ENCODE data around the gene RIN1.
"Not testable (repeated sequence)": the region's sequence is repeated elsewhere in the genome, so short reads cannot be mapped to it uniquely, and the experiment has no call there.

RIN1 gene

GRCh38 chr11:66334605-66335442 lies 1.4 kb downstream of the RIN1 start:
- DNase-seq = no peak

GRCh38 chr11:66333896-66334604 lies 2.2 kb downstream of the RIN1 start:
- DNase-seq = no peak

GRCh38 chr11:66333220-66333877 lies 2.9 kb downstream of the RIN1 start:
- DNase-seq = no peak

GRCh38 chr11:66332371-66333219 lies 3.6 kb downstream of the RIN1 start:
- DNase-seq = no peak

- no peak for DNase-seq
These were observed 4.5 kb downstream of the RIN1 start for GRCh38 chr11:66331542-66332370.

- DNase-seq = no peak
These were observed 5.3 kb downstream of the RIN1 start for GRCh38 chr11:66330931-66331330.

GRCh38 chr11:66329165-66329673 lies 7.0 kb downstream of the RIN1 start:
- DNase-seq = no peak

- peak; percentile 83 for DNase-seq
These were observed 7.7 kb downstream of the RIN1 start for GRCh38 chr11:66328302-66329144.

- DNase-seq = no peak
These were observed 8.3 kb downstream of the RIN1 start for GRCh38 chr11:66328031-66328301.

- no peak for DNase-seq
These were observed 8.8 kb downstream of the RIN1 start for GRCh38 chr11:66327171-66328030.

GRCh38 chr11:66326261-66327111 lies 9.7 kb downstream of the RIN1 start:
- no peak for DNase-seq

- peak; percentile 71 for DNase-seq
These were observed 11.0 kb downstream of the RIN1 start for GRCh38 chr11:66325263-66325671.

GRCh38 chr11:66324664-66325063 lies 11.6 kb downstream of the RIN1 start:
- DNase-seq = no peak

- DNase-seq = no peak
These were observed 12.6 kb downstream of the RIN1 start for GRCh38 chr11:66323684-66324083.

GRCh38 chr11:66322732-66323427 lies 13.4 kb downstream of the RIN1 start:
- DNase-seq = no peak

GRCh38 chr11:66321606-66322005 lies 14.6 kb downstream of the RIN1 start:
- DNase-seq = no peak

GRCh38 chr11:66320748-66321147 lies 15.5 kb downstream of the RIN1 start:
- DNase-seq = not testable (repeated sequence)

- not testable (repeated sequence) for DNase-seq
These were observed 15.9 kb downstream of the RIN1 start for GRCh38 chr11:66320289-66320688.

All from RPMI8226 (cell line).